GM12892 (cell line): ENCODE data around the gene IPMK.

Experiments
- POLR2A ChIP-seq: IDR thresholded peaks from 2 replicates; pipeline ENCODE4 v1.6.1; 2011; ENCODE audit warnings: low read depth, low read length, control low read depth
- POLR2AphosphoS5 ChIP-seq: IDR thresholded peaks from 2 replicates; pipeline ENCODE4 v1.6.1; 2011; ENCODE audit warnings: low read depth, low read length, control low read depth
- TAF1 ChIP-seq: IDR thresholded peaks from 2 replicates; pipeline ENCODE4 v1.6.1; 2011; ENCODE audit warnings: low read depth, mild to moderate bottlenecking, control low read depth, low read length, borderline replicate concordance

DNA sequence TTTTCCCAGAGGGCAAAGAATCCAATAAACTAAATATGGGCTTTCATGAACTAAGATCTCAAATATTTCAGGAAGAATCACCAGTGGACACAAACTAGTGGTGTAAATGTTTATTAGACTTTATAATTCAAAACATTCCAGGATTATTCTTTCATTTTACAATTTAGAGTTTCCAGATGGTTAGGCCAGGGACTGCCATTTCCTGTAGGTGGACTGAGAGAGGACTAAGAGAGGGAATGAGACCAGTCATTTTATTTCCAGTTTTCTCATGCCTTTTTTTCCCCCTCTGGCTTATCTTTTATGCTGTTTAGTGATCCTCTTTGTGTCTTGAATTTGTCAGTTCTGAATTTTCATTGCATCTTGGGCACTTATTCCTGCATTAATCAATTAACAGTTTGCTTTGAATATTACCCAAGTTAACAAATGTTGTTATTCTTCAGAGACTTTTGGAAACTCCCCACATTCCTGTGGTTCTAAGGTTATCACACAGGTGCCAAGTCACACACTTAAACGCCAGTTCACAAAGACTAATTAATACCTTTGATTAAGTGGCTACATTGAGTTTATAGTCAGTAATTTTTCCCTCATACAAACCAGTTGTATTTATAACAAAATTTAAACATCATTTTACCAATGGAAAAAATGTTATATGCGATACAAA lies 13.5 kb upstream of the IPMK start:
- TF ChIP-seq POLR2A (no peak), POLR2AphosphoS5 (no peak), TAF1 (no peak)
